CD4-positive, CD25-positive, alpha-beta regulatory T cell (primary cell): ENCODE measurements around the gene MEF2A. TPM values are rescaled to one million over a fixed set of nuclear protein-coding genes. Genes with fewer than 3 reads are reported as not detected.

ENCODE experiments used
- ATAC-seq, 2 donors: fragments of 150-1000 bp; cut with Tn5 transposase; one replicate each; pipeline ENCODE4 v1.10.0; 2021; ENCODE audit warnings: low read depth in 2 of 2, moderate number of reproducible peaks in 2 of 2, moderate library complexity in 1 of 2
- DNase-seq, 3 donors: peaks; one replicate each; pipeline versions ENCODE4 v3.0.0 to v3.0.0-alpha.2; 2012 to 2022; ENCODE audit warnings: mixed read lengths in 1 of 3
- H3K27ac ChIP-seq: one replicate; pipeline ENCODE4 v1.7.0; 2013; ENCODE audit warnings: mild to moderate bottlenecking, low read length; ENCODE audit not compliant: insufficient read depth, poor library complexity, severe bottlenecking
- H3K27me3 ChIP-seq: one replicate; pipeline ENCODE4 v1.7.0; 2013; ENCODE audit warnings: low read length; ENCODE audit not compliant: control insufficient read depth, insufficient read depth
- H3K36me3 ChIP-seq: one replicate; pipeline ENCODE4 v1.7.0; 2013; ENCODE audit warnings: mild to moderate bottlenecking, low read length, moderate library complexity; ENCODE audit not compliant: control insufficient read depth, insufficient read depth
- H3K4me1 ChIP-seq: 2 replicates; pipeline ENCODE4 v1.7.0; 2013; ENCODE audit warnings: mild to moderate bottlenecking, low read length; ENCODE audit not compliant: insufficient read depth, control insufficient read depth, poor library complexity, severe bottlenecking
- H3K4me3 ChIP-seq: one replicate; pipeline ENCODE4 v1.7.0; 2013; ENCODE audit warnings: low read depth, mild to moderate bottlenecking, low read length, moderate library complexity
- H3K9me3 ChIP-seq, 2 experiments: 1 replicate in 1 of 2; 2 replicates in 1 of 2; pipeline ENCODE4 v1.7.0; 2013; ENCODE audit warnings: low read length in 2 of 2, mild to moderate bottlenecking in 1 of 2, moderate library complexity in 1 of 2; ENCODE audit not compliant: control insufficient read depth in 2 of 2
- H3K27ac Mint-ChIP-seq, 3 donors: one replicate each; pipeline ENCODE4 v1.8.0; 2020 to 2022; ENCODE audit warnings: mild to moderate bottlenecking in 3 of 3, mixed read lengths in 3 of 3, moderate library complexity in 2 of 3
- H3K27me3 Mint-ChIP-seq: one replicate; pipeline ENCODE4 v1.8.0; 2022; ENCODE audit warnings: mild to moderate bottlenecking, mixed read lengths
- H3K36me3 Mint-ChIP-seq: one replicate; pipeline ENCODE4 v1.8.0; 2020; ENCODE audit warnings: mixed read lengths
- H3K4me1 Mint-ChIP-seq, 4 donors: one replicate each; pipeline ENCODE4 v1.8.0; 2020 to 2022; ENCODE audit warnings: mixed read lengths in 4 of 4, mild to moderate bottlenecking in 1 of 4
- H3K4me3 Mint-ChIP-seq, 4 donors: one replicate each; pipeline ENCODE4 v1.8.0; 2020 to 2022; ENCODE audit warnings: mild to moderate bottlenecking in 4 of 4, mixed read lengths in 4 of 4, moderate library complexity in 3 of 4
- H3K9me3 Mint-ChIP-seq, 7 donors: one replicate each; pipeline ENCODE4 v1.8.0; 2020 to 2022; ENCODE audit warnings: mixed read lengths in 7 of 7, mild to moderate bottlenecking in 3 of 7, moderate library complexity in 2 of 7
- polyA plus RNA-seq, 4 donors: library from polyadenylated mRNA; unstranded; fragments of 300-500 nt; fragmentation: Illumina TruSeq; gene quantifications; one replicate each; pipeline ENCODE4 v1.2.3, GENCODE V29; 2021
- total RNA-seq: library from RNA; stranded (reverse); gene quantifications from one replicate; pipeline ENCODE4 v1.2.3, GENCODE V29; 2022

MEF2A gene
- total and polyA plus RNA-seq, 5 donors from 2014 or later: 7.2 to 24.2 (median 10.3) TPM

- Histone ChIP-seq H3K27ac (no peak overlapping the region), H3K9me3 (no peaks in the 10 kb centered on the region), H3K4me3 (no peak overlapping the region), H3K36me3 (peaks cover 14% of the 10 kb centered on the region), H3K4me1 (peaks cover 9% of the 10 kb centered on the region), H3K27me3 (no peaks in the 10 kb centered on the region)
- H3K27me3 Mint-ChIP-seq: no peaks in the 10 kb centered on the region
- ATAC-seq (no peak), DNase-seq (no peak)
- H3K9me3 Mint-ChIP-seq: no peaks in the 10 kb centered on the region
- peaks cover 10 to 28% (median 16%) of the 10 kb centered on the region in 4 donors for H3K4me1 Mint-ChIP-seq
- peaks cover 8% of the 10 kb centered on the region for H3K36me3 Mint-ChIP-seq
- H3K27ac Mint-ChIP-seq: peak overlapping the region in 1 of 3 donors; percentile 62
- no peak overlapping the region for H3K4me3 Mint-ChIP-seq
Measured at GRCh38 chr15:99717161-99718009, 151.6 kb downstream of the MEF2A start.

GRCh38 chr15:99718421-99718820, 152.6 kb downstream of the MEF2A start:
- no peak for ATAC-seq
- H3K4me1 ChIP-seq: peaks cover 9% of the 10 kb centered on the region
- no peaks in the 10 kb centered on the region for H3K27me3 ChIP-seq
- no peaks in the 10 kb centered on the region for H3K9me3 ChIP-seq
- peaks cover 5% of the 10 kb centered on the region for H3K36me3 ChIP-seq
- Mint-ChIP-seq H3K36me3 (peaks cover 3% of the 10 kb centered on the region), H3K9me3 (no peaks in the 10 kb centered on the region), H3K4me1 (peaks cover 12 to 27% (median 17%) of the 10 kb centered on the region in 4 donors), H3K4me3 (no peak overlapping the region), H3K27ac (peak overlapping the region in 2 of 3 donors; percentile 62 to 83), H3K27me3 (no peaks in the 10 kb centered on the region)
- DNase-seq: no peak
- no peak overlapping the region for H3K27ac ChIP-seq
- no peak overlapping the region for H3K4me3 ChIP-seq

GRCh38 chr15:99719096-99719541, 153.3 kb downstream of the MEF2A start:
- Histone ChIP-seq H3K9me3 (no peaks in the 10 kb centered on the region), H3K4me3 (no peak overlapping the region), H3K4me1 (peaks cover 9% of the 10 kb centered on the region), H3K36me3 (peaks cover 4% of the 10 kb centered on the region), H3K27ac (no peak overlapping the region), H3K27me3 (no peaks in the 10 kb centered on the region)
- H3K4me3 Mint-ChIP-seq: no peak overlapping the region
- H3K9me3 Mint-ChIP-seq: no peaks in the 10 kb centered on the region
- H3K27me3 Mint-ChIP-seq: no peaks in the 10 kb centered on the region
- peak overlapping the region in 1 of 3 donors; percentile 42 for H3K27ac Mint-ChIP-seq
- peaks cover 3% of the 10 kb centered on the region for H3K36me3 Mint-ChIP-seq
- H3K4me1 Mint-ChIP-seq: peaks cover 18 to 27% (median 22%) of the 10 kb centered on the region in 4 donors
- DNase-seq (no peak), ATAC-seq (no peak)

- Mint-ChIP-seq H3K27ac (peak overlapping the region; percentile 7 to 89 (median 52)), H3K4me1 (peaks cover 18 to 27% (median 22%) of the 10 kb centered on the region in 4 donors), H3K36me3 (peaks cover 3% of the 10 kb centered on the region), H3K4me3 (peak overlapping the region; percentile 46 to 78 (median 54)), H3K9me3 (no peaks in the 10 kb centered on the region), H3K27me3 (no peaks in the 10 kb centered on the region)
- Histone ChIP-seq H3K27ac (no peak overlapping the region), H3K4me3 (no peak overlapping the region), H3K36me3 (no peaks in the 10 kb centered on the region), H3K4me1 (peaks cover 9% of the 10 kb centered on the region), H3K27me3 (no peaks in the 10 kb centered on the region), H3K9me3 (no peaks in the 10 kb centered on the region)
- peak in 1 of 3 donors; percentile 41 for DNase-seq
- ATAC-seq: peak in 1 of 2 donors; percentile 50
Measured at GRCh38 chr15:99720533-99720932, 154.7 kb downstream of the MEF2A start.

GRCh38 chr15:99721104-99721778, 155.5 kb downstream of the MEF2A start:
- Histone ChIP-seq H3K27ac (no peak overlapping the region), H3K4me1 (peaks cover 9% of the 10 kb centered on the region), H3K36me3 (no peaks in the 10 kb centered on the region), H3K4me3 (no peak overlapping the region), H3K27me3 (no peaks in the 10 kb centered on the region), H3K9me3 (no peaks in the 10 kb centered on the region)
- Mint-ChIP-seq H3K27ac (peak overlapping the region; percentile 7 to 89 (median 52)), H3K4me1 (peaks cover 18 to 27% (median 22%) of the 10 kb centered on the region in 4 donors), H3K27me3 (no peaks in the 10 kb centered on the region), H3K36me3 (peaks cover 3% of the 10 kb centered on the region), H3K9me3 (no peaks in the 10 kb centered on the region), H3K4me3 (peak overlapping the region in 3 of 4 donors; percentile 46 to 78 (median 61))
- DNase-seq: peak in 1 of 3 donors; percentile 34
- ATAC-seq: no peak

- Mint-ChIP-seq H3K4me3 (no peak overlapping the region), H3K36me3 (peaks cover 5% of the 10 kb centered on the region), H3K9me3 (no peaks in the 10 kb centered on the region), H3K27me3 (no peaks in the 10 kb centered on the region), H3K4me1 (peaks cover 18 to 28% (median 23%) of the 10 kb centered on the region in 4 donors), H3K27ac (no peak overlapping the region)
- Histone ChIP-seq H3K4me3 (no peak overlapping the region), H3K27ac (no peak overlapping the region), H3K9me3 (no peaks in the 10 kb centered on the region), H3K4me1 (peaks cover 9% of the 10 kb centered on the region), H3K36me3 (no peaks in the 10 kb centered on the region), H3K27me3 (no peaks in the 10 kb centered on the region)
- ATAC-seq (no peak), DNase-seq (no peak)
Measured at GRCh38 chr15:99721896-99722295, 156.1 kb downstream of the MEF2A start.

GRCh38 chr15:99722406-99722805, 156.6 kb downstream of the MEF2A start:
- ATAC-seq: no peak

More at GRCh38 chr15:99722406-99722805, 156.6 kb downstream of the MEF2A start:
- H3K4me1 ChIP-seq: peaks cover 9% of the 10 kb centered on the region
- H3K27ac ChIP-seq: no peak overlapping the region
- no peaks in the 10 kb centered on the region for H3K9me3 ChIP-seq
- no peak for DNase-seq
- Mint-ChIP-seq H3K4me3 (no peak overlapping the region), H3K9me3 (no peaks in the 10 kb centered on the region), H3K4me1 (peaks cover 18 to 28% (median 23%) of the 10 kb centered on the region in 4 donors), H3K27ac (peak overlapping the region in 2 of 3 donors; percentile 3 to 34), H3K36me3 (peaks cover 5% of the 10 kb centered on the region), H3K27me3 (no peaks in the 10 kb centered on the region)
- H3K27me3 ChIP-seq: no peaks in the 10 kb centered on the region
- H3K4me3 ChIP-seq: no peak overlapping the region
- H3K36me3 ChIP-seq: no peaks in the 10 kb centered on the region
